Lower leg skin (tissue), 3 donors: ENCODE results near the gene DNAH6.

ENCODE experiments used
- POLR2A ChIP-seq, 2 donors: fragments of 450-650 bp; IDR thresholded peaks; one replicate each; pipeline ENCODE4 v1.6.1; 2016 to 2017; ENCODE audit warnings: antibody characterized with exemption in 2 of 2, mild to moderate bottlenecking in 1 of 2, moderate library complexity in 1 of 2
- TF ChIP-seq, protein P1 (sequence below), 3 donors: fragments of 450-650 bp; IDR thresholded peaks; one replicate each; pipeline ENCODE4 v1.5.1; 2016; ENCODE audit warnings: antibody characterized with exemption in 3 of 3, mild to moderate bottlenecking in 3 of 3, moderate library complexity in 2 of 3

DNA sequence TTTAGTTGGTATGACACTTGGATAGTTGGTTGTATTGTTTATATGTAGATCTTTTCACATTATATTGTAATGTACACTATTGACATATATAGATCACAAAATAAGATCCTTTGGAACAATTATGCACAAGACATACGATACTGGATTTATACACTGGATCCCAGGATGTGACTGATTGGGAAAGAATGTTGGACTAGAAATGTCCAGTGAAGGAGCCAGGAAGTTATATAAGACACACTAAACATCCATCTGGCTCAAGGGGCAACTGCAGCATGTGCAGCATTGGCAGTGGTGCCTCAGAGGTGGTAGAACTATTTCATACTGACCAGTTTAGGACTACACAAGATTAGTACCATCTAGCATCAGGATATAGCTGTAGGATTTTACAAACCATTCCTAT lies 259.7 kb downstream of the DNAH6 start:
- TF ChIP-seq, protein P1, sequence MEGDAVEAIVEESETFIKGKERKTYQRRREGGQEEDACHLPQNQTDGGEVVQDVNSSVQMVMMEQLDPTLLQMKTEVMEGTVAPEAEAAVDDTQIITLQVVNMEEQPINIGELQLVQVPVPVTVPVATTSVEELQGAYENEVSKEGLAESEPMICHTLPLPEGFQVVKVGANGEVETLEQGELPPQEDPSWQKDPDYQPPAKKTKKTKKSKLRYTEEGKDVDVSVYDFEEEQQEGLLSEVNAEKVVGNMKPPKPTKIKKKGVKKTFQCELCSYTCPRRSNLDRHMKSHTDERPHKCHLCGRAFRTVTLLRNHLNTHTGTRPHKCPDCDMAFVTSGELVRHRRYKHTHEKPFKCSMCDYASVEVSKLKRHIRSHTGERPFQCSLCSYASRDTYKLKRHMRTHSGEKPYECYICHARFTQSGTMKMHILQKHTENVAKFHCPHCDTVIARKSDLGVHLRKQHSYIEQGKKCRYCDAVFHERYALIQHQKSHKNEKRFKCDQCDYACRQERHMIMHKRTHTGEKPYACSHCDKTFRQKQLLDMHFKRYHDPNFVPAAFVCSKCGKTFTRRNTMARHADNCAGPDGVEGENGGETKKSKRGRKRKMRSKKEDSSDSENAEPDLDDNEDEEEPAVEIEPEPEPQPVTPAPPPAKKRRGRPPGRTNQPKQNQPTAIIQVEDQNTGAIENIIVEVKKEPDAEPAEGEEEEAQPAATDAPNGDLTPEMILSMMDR (IDR thresholded peaks at IDR 0.05) = no peak
- no peak for TF ChIP-seq POLR2A (IDR thresholded peaks at IDR 0.05)
